DMS53 (cell line): ENCODE results near the gene SERPINB13.
"Not testable (repeated sequence)": the region's sequence is repeated elsewhere in the genome, so short reads cannot be mapped to it uniquely, and the experiment has no call there.

ENCODE experiments used
- DNase-seq: peaks from one replicate; lab custom pipeline; 2025; lab: John Stamatoyannopoulos, UW

SERPINB13 gene

GRCh38 chr18:63590373-63590772 is 3.2 kb downstream of the SERPINB13 start:
- no peak for DNase-seq

DNA sequence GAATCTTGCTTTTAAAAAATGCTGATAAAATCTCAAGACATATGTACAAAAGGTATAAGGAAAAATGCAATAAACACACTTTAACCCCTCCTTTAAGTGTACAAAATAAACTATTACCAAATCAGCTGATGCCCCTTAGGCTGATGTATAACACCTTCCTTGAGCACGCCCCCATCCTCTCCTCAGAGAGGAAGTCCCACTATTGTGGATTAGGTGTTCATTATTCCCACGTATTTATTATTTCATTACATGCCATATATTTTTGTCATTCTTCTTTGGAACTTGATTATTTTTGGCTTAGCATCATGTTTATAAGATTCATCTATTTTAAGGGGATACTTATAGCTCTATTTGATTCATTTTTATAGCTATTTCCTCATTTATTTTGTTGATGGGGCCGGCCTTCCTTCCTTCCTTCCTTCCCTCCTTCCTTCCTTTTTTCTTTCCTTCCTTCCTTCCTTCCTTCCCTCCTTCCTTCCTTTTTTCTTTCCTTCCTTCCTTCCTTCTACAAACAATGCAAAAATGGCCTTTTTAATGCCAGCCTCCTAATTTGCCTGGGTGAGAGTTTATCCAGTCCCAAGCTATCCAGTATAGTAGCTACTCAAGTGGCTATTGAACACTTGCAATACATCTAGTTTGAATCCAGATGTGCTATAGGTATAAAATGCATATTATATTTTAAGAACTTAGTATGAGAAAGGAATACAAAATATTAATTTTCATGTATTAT is 4.0 kb downstream of the SERPINB13 start:
- no peak for DNase-seq

DNA sequence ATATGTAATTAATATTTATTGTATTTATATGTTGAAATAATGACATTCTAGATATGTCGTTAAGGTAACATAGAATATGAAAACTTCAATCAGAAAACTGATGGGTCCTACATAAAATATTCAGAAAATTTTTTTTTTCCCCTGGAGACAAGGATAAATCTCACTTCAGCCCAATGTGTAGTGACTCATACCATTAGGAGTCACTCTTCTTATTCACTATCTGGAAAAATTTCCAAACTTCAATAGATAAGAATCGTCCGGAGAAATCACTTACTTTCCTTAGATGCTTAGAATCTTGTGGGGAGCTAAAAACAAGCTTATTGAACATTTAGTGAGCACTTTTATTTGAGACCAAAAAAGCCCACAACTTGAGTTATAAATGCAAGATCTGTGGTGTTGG is 4.6 kb downstream of the SERPINB13 start:
- no peak for DNase-seq

- no peak for DNase-seq
Observed at GRCh38 chr18:63592471-63592870, 5.3 kb downstream of the SERPINB13 start.

- DNase-seq, result no peak
Observed at GRCh38 chr18:63596964-63597363, 9.8 kb downstream of the SERPINB13 start.

- DNase-seq, result no peak
Observed at GRCh38 chr18:63603355-63603754, 16.2 kb downstream of the SERPINB13 start.

DNA sequence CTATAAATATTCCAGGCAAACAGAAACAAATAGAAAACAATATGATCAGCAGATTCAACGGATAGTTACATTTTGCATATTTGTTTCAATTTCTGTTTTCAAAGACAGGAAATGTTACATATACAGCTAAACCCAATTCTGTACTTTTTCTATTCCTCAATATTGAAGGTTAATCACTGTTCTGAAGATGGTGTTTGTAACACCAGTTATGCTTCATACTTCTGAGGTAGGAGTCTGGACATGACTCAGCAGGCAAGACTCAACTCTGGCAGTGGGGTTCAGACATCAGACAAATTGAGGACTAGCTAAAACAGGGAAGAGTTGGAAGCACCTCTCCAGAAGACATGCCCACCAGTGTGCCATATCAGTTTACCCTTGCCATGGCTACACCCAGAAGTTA is 16.6 kb downstream of the SERPINB13 start:
- DNase-seq, result peak; percentile 28

DNA sequence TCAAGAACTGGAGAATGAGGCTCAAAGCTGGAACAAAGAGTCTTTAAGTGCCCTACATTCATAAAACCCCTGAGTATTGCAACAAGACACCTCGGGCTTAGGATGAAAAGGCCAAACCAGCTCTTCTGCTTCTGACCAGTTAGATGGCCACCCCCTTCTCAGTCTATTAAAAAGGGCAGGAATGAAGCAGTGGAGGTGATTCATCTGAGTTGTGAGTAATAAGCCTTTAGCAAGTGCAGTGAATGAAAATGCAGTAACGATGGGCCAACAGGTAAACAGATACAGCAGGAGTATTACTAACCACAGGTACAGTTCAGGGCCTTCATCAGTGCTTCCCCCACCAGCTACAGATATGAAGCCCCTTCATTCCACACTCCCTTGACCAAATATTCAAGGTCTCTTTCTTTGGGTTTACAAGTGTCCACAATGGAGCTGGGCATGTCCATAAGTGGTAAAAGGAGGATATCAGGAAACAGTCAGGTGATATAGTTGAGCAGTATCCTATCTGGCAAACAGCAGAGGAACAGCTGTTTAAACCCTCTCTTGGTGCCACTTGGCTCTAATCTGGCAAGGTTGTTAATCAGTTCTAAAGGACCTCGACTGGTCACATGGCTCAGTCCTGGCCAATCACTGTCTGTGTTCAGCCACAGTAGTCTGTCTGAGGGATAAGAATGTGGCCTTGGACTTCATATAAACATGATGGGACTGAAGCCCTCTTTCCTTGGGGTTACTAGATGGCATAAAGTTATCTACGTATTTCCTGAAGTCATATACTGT is 17.8 kb downstream of the SERPINB13 start:
- DNase-seq, result peak; percentile 98

- no peak for DNase-seq
Observed at GRCh38 chr18:63606526-63606925, 19.4 kb downstream of the SERPINB13 start.

- DNase-seq, result no peak
Observed at GRCh38 chr18:63613420-63613819, 26.3 kb downstream of the SERPINB13 start.

- peak; percentile 54 for DNase-seq
Observed at GRCh38 chr18:63617049-63617914, 30.1 kb downstream of the SERPINB13 start.

DNA sequence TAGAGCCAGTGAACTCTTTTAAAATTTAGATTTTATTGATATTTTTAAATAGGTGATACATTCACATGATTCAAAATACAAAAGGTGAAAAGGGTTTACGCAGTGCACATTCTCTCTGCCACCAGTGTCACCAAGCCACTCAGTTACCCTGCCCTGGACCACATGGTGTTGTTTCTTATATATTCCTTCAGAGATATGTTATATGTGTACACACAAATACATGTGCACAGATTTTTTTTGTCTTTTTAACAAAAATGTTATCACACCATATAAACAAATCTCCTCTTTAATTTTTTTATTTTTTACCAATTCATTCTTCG is 30.7 kb downstream of the SERPINB13 start:
- no peak for DNase-seq

DNA sequence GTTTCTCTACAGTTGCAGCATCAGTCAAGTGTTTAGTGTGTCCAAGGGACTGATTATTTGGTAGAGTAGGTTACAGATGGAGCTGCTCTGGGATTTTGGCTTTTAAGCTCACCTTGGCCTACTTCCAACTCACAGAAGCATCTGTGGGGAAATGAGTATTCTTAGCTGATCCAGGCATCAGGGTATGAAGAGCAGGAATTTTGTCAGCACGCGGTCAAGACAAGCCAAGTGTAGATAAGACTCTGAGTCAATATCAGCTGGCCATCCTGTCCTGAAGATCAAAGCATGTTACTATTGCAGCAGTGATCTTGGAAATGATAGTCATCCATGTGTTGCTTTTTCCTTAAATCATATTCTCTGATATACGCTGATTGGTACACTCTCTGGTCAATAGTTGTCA is 32.5 kb downstream of the SERPINB13 start:
- no peak for DNase-seq

DNA sequence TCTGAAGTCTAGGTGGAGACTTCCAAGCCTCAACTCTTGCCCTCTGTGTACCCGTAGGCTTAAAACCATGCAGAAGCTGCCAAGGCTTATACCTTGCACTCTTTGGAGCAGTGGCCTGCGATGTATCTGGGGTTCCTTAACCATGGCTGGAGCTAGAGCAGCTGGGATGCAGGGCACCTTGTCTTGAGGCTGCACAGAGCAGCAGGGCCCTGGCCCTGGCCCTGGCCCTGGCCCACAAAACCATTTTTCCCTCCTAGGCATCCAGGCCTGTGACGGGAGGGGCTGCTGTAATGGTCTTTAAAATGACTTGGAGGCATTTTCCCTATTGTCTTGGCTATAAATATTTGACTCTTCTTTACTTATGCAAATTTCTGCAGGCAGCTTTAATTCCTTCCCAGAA is 37.7 kb downstream of the SERPINB13 start:
- no peak for DNase-seq

GRCh38 chr18:63626431-63626830 is 39.3 kb downstream of the SERPINB13 start:
- DNase-seq, result no peak

- DNase-seq, result no peak
Observed at GRCh38 chr18:63627819-63628218, 40.7 kb downstream of the SERPINB13 start.

DNA sequence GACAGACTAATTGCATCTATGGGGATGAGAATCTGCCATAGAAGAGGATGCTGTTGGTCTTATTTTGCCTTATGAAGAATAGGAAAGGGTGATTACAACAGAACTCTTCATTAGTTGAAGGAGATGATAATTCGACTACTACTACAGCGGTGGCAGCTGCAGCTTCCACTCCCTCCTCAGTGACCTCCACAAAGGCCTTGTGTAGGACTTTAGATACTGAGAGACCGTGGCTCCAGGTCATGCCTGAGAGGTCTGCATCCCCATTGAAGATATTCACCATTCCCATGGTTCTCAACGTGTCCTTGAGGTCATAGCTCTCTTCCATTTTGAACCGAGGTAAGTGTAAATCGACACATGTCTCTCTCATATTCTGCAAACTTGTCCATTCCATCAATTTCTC is 50.6 kb downstream of the SERPINB13 start:
- DNase-seq, result no peak

DNA sequence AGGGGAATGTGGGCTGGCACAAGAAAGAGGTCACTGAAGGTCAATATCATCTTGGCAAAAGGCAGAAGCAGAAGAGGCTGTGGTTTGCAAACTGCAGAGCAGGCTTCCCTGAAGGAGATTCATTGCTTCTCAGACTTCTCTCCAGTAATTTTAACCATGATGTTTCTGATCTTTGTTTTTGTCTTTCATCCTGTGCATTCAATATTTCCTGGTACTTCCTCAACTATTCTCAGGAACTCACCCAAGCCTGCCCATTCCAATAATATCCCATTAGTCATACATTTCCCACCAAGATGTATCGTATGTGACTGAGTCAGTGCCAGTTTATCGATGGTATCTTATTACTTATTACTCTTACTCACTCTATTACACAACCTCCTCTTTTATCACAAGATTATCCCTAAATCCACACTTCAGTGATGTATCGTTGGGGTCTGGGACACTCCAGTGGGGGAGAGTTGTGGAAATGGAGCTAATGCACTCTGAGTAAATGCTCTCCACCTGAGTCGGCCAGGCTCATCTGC is 54.1 kb downstream of the SERPINB13 start:
- DNase-seq, result not testable (repeated sequence)

DNA sequence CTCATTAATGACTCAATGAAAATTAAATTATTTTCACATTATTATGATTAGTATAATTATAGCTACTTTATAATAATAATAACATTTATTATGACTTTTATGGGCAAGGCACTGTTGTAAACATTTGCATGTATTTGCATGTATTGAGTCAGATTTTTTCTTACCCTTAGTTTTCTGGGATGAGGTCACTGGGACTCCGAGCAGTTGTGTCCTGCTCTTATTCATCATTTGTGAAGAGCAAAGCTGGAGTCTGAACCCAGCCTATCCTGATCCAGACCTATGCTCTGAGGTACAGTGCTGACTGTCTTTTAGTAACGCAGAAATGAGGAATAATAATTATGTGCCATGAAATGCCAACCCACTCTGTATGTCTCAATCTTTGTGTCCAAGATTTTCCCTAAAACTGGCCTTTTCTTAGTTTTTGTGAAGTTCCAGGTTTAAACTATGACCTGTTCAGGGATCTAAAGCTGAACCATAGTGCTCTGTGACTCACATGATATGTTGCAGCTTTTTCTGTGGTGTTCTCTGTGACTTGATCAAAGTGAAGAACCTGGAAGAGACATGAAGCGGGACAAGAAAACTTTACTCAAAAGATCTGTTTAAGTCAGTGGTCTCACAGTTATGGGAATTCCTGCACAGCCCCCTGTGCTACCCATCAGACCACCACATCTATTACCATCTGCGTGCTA is 55.7 kb downstream of the SERPINB13 start:
- not testable (repeated sequence) for DNase-seq

DNA sequence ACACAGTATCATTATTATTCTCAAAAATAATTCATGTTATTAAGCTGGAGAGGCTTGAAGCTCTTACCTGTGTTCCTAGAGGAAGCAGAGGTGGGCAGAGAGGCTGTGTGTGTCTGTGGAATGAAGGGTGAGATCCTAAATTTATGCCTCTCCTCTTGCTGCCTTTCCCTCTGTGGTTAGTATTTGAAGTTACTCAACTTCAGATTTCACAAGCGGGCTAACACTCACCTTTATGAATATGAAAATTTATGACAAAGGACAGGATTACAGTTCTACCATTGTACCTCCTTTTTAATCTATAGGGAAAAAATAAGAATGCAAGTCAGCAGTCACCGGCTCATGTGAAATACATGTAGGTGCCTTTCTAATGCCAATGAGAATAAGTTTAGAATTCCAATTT is 57.0 kb downstream of the SERPINB13 start, which contains the start of gene SERPINB4:
TSS of gene SERPINB4 (minus strand) at position 115 of the 400 bp plus-strand sequence. CDS start 679 bp downstream, outside the sequence.
- not testable (repeated sequence) for DNase-seq

GRCh38 chr18:63644694-63645093 is 57.6 kb downstream of the SERPINB13 start:
- not testable (repeated sequence) for DNase-seq

- DNase-seq, result no peak
Observed at GRCh38 chr18:63646936-63647335, 59.8 kb downstream of the SERPINB13 start.
